ENCODE measurements around the gene CHEK2. TPM values are rescaled to one million over a fixed set of nuclear protein-coding genes. Genes with fewer than 3 reads are reported as not detected.

Gene CHEK2
- total and polyA plus RNA-seq, 2 experiments from 2014 or later: 86.0 to 121 TPM

DNA sequence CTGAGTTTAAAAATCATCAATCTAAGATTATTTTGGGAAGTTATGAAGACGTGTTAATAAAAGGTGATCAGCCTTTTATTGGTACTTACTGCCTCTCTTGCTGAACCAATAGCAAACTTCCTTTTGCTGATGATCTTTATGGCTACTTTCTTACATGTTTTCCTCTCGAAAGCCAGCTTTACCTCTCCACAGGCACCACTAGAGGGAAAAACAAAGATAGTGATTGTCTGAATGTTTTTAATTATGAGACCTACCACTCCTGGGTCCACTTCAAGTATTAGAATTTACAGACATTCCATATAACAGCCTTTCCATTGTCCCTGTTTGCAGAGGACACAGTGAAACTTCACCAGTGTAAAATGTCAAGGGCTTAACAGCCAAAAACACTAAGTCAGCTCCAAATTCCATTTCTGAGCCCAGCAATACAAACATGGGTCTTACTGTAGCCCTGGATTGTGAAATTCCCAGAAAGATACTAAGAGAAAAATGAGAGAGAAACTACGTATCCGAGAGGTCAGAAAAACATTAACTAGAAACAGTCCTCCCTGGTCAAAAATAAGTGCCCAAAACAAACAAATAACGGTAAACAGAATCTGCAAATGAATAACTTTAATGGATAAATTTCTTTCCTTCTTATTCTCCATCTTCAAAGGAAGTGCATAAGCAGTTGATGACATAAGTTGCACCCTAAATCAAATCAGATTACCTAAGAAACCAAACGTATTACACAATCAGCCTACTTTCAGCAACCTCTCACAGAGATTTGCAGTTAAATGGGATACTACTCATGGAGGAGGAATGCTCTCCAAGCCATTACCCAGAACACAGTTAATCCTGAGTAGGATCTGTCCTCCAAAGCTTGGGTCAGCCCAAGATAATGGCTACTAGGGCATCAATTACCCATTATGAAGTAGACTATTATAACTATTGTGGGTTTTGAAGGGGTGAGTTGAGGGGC is 29.5 kb downstream of the CHEK2 start:
- Mint-ChIP-seq H3K36me3 (ENCODE audit: low read depth) (peaks cover 69% of the 10 kb centered on the region), H3K27me3 (ENCODE audit: insufficient read depth, low read depth, poor library complexity) (no peaks in the 10 kb centered on the region), H3K4me3 (no peak overlapping the region), H3K9me3 (no peaks in the 10 kb centered on the region), H3K4me1 (no peaks in the 10 kb centered on the region), H3K27ac (peak overlapping the region; percentile 23; the same call in 1 of the 2 replicates)
- Histone ChIP-seq H3K27ac (ENCODE audit: low read depth) (no peak overlapping the region), H3K4me1 (ENCODE audit: insufficient read depth) (no peaks in the 10 kb centered on the region), H3K4me3 (no peak overlapping the region), H3K4me2 (no peak overlapping the region), H3K9me2 (ENCODE audit: insufficient read depth) (no peaks in the 10 kb centered on the region), H3K27me3 (ENCODE audit: insufficient read depth) (no peaks in the 10 kb centered on the region), H3K36me3 (ENCODE audit: insufficient read depth) (peaks cover 21% of the 10 kb centered on the region), H4K20me1 (replicated peaks; ENCODE audit: insufficient read depth) (peaks cover 3% of the 10 kb centered on the region; the same call in 1 of the 2 replicates), H3F3A (replicated peaks; ENCODE audit: low read depth) (no peaks in the 10 kb centered on the region), H3K79me2 (replicated peaks; ENCODE audit: insufficient read depth) (no peaks in the 10 kb centered on the region), H2AFZ (no peak overlapping the region)
- DNase-seq (ENCODE audit: low spot score) (no peak), ATAC-seq (no peak)
- TF ChIP-seq STAT1 (IDR thresholded peaks at IDR 0.05; ENCODE audit: unreplicated experiment): no peak

DNA sequence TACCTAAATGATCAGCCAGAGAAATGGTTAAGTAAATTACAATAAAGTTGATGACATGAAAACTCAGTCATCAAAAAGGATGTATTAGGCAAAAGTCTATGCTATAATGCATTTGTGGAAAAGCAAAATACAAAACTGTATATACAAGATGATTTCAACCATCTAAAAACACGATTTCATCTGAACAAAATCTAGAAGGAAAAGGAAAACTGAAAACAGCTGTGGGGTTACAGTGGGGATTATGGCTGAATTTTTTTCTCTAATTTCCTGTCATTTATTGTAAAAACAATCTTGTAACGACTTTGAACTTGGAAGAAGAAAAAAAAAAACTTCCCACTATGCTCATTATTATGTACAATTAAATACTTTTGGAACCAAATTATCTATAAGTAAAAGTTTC is 30.3 kb downstream of the CHEK2 start:
- peaks cover 27% of the 10 kb centered on the region for H3K36me3 ChIP-seq (ENCODE audit: insufficient read depth)
- ATAC-seq: no peak
- no peak overlapping the region for H3K27ac ChIP-seq (ENCODE audit: low read depth)
- H3K9me2 ChIP-seq (ENCODE audit: insufficient read depth): no peaks in the 10 kb centered on the region
- H2AFZ ChIP-seq: no peak overlapping the region
- H3K79me2 ChIP-seq (replicated peaks; ENCODE audit: insufficient read depth): no peaks in the 10 kb centered on the region
- no peaks in the 10 kb centered on the region for H3K27me3 ChIP-seq (ENCODE audit: insufficient read depth)
- no peaks in the 10 kb centered on the region for H3F3A ChIP-seq (replicated peaks; ENCODE audit: low read depth)
- H3K27ac Mint-ChIP-seq: no peak overlapping the region
- no peak overlapping the region for H3K4me3 Mint-ChIP-seq
- H3K4me3 ChIP-seq: no peak overlapping the region
- no peaks in the 10 kb centered on the region for H3K4me1 Mint-ChIP-seq
- H3K36me3 Mint-ChIP-seq (ENCODE audit: low read depth): peaks cover 72% of the 10 kb centered on the region
- no peak for DNase-seq (ENCODE audit: low spot score)
- H4K20me1 ChIP-seq (replicated peaks; ENCODE audit: insufficient read depth): peaks cover 3% of the 10 kb centered on the region; the same call in 1 of the 2 replicates
- no peaks in the 10 kb centered on the region for H3K9me3 Mint-ChIP-seq
- no peaks in the 10 kb centered on the region for H3K4me1 ChIP-seq (ENCODE audit: insufficient read depth)
- TF ChIP-seq, protein P1, sequence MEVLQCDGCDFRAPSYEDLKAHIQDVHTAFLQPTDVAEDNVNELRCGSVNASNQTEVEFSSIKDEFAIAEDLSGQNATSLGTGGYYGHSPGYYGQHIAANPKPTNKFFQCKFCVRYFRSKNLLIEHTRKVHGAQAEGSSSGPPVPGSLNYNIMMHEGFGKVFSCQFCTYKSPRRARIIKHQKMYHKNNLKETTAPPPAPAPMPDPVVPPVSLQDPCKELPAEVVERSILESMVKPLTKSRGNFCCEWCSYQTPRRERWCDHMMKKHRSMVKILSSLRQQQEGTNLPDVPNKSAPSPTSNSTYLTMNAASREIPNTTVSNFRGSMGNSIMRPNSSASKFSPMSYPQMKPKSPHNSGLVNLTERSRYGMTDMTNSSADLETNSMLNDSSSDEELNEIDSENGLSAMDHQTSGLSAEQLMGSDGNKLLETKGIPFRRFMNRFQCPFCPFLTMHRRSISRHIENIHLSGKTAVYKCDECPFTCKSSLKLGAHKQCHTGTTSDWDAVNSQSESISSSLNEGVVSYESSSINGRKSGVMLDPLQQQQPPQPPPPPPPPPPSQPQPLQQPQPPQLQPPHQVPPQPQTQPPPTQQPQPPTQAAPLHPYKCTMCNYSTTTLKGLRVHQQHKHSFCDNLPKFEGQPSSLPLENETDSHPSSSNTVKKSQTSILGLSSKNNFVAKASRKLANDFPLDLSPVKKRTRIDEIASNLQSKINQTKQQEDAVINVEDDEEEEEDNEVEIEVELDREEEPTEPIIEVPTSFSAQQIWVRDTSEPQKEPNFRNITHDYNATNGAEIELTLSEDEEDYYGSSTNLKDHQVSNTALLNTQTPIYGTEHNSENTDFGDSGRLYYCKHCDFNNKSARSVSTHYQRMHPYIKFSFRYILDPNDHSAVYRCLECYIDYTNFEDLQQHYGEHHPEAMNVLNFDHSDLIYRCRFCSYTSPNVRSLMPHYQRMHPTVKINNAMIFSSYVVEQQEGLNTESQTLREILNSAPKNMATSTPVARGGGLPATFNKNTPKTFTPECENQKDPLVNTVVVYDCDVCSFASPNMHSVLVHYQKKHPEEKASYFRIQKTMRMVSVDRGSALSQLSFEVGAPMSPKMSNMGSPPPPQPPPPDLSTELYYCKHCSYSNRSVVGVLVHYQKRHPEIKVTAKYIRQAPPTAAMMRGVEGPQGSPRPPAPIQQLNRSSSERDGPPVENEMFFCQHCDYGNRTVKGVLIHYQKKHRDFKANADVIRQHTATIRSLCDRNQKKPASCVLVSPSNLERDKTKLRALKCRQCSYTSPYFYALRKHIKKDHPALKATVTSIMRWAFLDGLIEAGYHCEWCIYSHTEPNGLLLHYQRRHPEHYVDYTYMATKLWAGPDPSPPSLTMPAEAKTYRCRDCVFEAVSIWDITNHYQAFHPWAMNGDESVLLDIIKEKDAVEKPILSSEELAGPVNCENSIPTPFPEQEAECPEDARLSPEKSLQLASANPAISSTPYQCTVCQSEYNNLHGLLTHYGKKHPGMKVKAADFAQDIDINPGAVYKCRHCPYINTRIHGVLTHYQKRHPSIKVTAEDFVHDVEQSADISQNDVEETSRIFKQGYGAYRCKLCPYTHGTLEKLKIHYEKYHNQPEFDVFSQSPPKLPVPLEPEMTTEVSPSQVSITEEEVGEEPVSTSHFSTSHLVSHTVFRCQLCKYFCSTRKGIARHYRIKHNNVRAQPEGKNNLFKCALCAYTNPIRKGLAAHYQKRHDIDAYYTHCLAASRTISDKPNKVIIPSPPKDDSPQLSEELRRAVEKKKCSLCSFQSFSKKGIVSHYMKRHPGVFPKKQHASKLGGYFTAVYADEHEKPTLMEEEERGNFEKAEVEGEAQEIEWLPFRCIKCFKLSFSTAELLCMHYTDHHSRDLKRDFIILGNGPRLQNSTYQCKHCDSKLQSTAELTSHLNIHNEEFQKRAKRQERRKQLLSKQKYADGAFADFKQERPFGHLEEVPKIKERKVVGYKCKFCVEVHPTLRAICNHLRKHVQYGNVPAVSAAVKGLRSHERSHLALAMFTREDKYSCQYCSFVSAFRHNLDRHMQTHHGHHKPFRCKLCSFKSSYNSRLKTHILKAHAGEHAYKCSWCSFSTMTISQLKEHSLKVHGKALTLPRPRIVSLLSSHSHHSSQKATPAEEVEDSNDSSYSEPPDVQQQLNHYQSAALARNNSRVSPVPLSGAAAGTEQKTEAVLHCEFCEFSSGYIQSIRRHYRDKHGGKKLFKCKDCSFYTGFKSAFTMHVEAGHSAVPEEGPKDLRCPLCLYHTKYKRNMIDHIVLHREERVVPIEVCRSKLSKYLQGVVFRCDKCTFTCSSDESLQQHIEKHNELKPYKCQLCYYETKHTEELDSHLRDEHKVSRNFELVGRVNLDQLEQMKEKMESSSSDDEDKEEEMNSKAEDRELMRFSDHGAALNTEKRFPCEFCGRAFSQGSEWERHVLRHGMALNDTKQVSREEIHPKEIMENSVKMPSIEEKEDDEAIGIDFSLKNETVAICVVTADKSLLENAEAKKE (CRISPR knock-in tag; IDR thresholded peaks at IDR 0.05): no peak
- TF ChIP-seq, protein P2, sequence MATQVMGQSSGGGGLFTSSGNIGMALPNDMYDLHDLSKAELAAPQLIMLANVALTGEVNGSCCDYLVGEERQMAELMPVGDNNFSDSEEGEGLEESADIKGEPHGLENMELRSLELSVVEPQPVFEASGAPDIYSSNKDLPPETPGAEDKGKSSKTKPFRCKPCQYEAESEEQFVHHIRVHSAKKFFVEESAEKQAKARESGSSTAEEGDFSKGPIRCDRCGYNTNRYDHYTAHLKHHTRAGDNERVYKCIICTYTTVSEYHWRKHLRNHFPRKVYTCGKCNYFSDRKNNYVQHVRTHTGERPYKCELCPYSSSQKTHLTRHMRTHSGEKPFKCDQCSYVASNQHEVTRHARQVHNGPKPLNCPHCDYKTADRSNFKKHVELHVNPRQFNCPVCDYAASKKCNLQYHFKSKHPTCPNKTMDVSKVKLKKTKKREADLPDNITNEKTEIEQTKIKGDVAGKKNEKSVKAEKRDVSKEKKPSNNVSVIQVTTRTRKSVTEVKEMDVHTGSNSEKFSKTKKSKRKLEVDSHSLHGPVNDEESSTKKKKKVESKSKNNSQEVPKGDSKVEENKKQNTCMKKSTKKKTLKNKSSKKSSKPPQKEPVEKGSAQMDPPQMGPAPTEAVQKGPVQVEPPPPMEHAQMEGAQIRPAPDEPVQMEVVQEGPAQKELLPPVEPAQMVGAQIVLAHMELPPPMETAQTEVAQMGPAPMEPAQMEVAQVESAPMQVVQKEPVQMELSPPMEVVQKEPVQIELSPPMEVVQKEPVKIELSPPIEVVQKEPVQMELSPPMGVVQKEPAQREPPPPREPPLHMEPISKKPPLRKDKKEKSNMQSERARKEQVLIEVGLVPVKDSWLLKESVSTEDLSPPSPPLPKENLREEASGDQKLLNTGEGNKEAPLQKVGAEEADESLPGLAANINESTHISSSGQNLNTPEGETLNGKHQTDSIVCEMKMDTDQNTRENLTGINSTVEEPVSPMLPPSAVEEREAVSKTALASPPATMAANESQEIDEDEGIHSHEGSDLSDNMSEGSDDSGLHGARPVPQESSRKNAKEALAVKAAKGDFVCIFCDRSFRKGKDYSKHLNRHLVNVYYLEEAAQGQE (IDR thresholded peaks at IDR 0.05; ENCODE audit: unreplicated experiment): no peak
- TF ChIP-seq NANOG (IDR thresholded peaks at IDR 0.05; ENCODE audit: borderline replicate concordance) (no peak), ZNF114 (CRISPR knock-in tag; IDR thresholded peaks at IDR 0.05) (no peak), EZH2 (IDR thresholded peaks at IDR 0.05; ENCODE audit: low read depth, unreplicated experiment) (no peak), JUNB (IDR thresholded peaks at IDR 0.05; ENCODE audit: unreplicated experiment) (no peak)
- H3K27me3 Mint-ChIP-seq (ENCODE audit: insufficient read depth, low read depth, poor library complexity): peaks cover 2% of the 10 kb centered on the region
- no peak overlapping the region for H3K4me2 ChIP-seq
